Measurements from ENCODE around the gene ABHD11.

- TF ChIP-seq CTCF (conservative IDR thresholded peaks at IDR 0.05; ENCODE audit: low read depth in 2 of 2) (no peak), EZH2 (IDR thresholded peaks at IDR 0.05; ENCODE audit: low read depth, unreplicated experiment) (no peak), POLR2AphosphoS5 (IDR thresholded peaks at IDR 0.05; ENCODE audit: low read depth) (no peak), JUNB (IDR thresholded peaks at IDR 0.05; ENCODE audit: unreplicated experiment) (no peak), CREB1 (CRISPR knock-in tag; IDR thresholded peaks at IDR 0.05; ENCODE audit: low read depth) (no peak), REST (IDR thresholded peaks at IDR 0.05; ENCODE audit: unreplicated experiment) (no peak), EZH2phosphoT487 (IDR thresholded peaks at IDR 0.05; ENCODE audit: unreplicated experiment) (no peak), NANOG (IDR thresholded peaks at IDR 0.05; ENCODE audit: borderline replicate concordance) (no peak), ZNF462 (CRISPR knock-in tag; IDR thresholded peaks at IDR 0.05) (no peak), ZNF114 (CRISPR knock-in tag; IDR thresholded peaks at IDR 0.05) (no peak), STAT1 (IDR thresholded peaks at IDR 0.05; ENCODE audit: unreplicated experiment) (no peak)
Observed at GRCh38 chr7:73699370-73700068, 39.1 kb downstream of the ABHD11 start.

All from GM23338 (cell line).